ENCODE results near the gene SRMS.
"Not testable (repeated sequence)": the region's sequence is repeated elsewhere in the genome, so short reads cannot be mapped to it uniquely, and the experiment has no call there.

SRMS gene

DNA sequence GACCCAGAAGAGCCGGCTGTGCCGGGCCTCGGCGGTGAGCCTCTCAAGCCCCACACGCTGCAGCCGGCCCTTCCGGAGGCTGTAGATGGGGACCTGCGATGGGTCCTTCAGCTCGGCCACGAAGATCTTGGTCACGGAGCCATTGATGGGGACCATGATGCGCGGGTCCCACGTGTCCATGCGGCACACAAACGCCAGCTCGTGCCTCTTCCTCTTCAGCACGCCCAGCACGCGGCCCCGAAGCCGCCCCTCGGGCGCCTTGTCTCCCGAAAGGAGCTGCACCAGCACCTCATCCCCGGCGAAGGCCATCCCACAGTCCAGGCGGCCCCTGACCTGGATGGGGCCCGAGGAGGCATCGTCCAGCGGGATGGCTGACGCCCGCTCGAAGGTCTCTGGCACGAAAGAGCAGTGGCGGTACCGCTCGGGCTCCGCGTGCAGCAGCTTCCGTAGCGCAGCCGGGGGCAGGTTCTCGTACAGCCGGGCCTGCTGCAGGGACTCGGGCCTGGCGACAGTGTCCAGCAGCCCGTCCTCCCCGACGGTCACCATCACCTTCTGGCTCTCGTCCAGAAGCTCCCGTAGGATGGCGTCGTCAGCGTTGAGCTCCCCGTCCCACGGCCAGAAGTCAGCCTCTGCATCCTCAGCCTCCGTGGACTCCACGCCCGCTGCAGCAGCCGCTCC is 17.6 kb upstream of the SRMS start:
- no peak for DNase-seq

GRCh38 chr20:63564036-63564810 is 16.7 kb upstream of the SRMS start:
- no peak for DNase-seq

DNA sequence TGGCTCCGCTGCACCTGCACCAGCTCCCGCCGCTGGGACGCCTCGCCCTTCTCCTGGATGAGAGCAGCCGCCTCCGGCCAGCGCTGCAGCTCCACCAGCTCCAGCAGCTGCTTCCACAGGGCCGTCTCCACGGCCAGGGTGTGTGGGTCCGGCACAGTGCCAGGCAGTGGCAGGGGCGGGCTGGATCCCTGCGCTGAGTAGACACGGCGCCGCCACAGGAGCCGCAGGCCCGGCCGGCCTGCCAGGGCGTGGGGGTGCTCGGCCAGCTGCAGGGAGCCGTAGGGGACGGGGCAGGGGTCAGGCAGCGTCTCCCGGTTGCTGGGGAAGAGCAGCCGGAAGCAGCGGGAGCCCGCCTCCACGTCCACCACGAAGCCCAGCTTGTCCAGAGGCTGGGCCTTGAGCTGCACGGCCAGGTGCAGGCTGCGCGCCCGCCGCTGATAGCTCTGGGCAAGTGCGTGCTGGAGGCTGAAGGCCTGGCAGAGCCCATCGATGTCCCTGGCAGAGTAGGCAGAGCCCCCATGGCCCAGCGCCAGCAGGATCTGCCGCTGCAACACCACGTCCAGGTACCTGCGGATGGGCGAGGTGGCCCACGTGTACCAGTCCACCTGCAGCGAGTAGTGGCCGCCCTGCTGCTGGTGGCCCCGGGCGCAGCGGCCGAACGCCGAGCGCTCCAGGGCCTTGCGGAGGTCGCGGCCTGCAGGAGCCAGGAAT is 15.8 kb upstream of the SRMS start:
- DNase-seq: no peak

- peak; percentile 45 to 58 for DNase-seq
These were observed 15.1 kb upstream of the SRMS start for GRCh38 chr20:63562461-63563224.

DNA sequence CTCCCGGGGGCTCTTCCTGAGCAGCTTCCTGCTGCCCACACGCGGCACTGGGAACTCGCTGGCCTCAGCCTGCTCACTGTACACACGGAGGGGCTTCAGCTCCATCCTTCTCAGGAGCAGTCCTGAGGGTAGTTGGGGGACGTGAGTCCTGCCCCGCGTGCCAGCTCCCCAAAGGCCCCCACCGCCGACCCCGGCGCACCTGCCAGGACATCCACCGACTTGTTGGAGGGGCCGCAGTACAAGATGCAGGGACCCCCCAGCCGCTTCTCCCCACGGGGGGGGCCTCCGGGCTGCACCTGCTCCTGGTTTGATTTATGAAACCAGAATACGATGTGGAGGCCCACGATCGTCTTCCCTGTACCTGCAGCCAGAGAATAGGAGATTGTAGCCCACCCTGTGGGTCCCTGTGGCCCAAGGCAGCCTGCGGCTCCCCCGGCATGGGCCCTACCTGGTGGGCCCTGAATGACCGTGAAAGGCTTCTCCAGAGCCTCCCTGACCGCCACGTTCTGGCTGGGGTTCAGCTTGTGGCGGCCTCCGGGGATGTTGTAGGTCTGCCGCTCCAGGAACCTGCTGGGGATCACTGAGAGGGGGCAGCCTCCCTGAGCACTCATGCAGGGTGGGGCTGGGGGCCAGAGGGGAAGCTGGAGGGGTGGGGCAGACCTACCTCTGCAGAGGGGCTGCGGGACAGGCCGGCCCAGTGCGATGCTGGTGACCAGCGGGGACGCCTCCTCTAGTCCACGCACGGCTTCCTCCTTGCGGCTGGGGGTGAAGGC is 14.3 kb upstream of the SRMS start:
- no peak for DNase-seq

- no peak for DNase-seq
These were observed 13.5 kb upstream of the SRMS start for GRCh38 chr20:63560856-63561609.

GRCh38 chr20:63560333-63560805 is 12.8 kb upstream of the SRMS start:
- no peak for DNase-seq

DNA sequence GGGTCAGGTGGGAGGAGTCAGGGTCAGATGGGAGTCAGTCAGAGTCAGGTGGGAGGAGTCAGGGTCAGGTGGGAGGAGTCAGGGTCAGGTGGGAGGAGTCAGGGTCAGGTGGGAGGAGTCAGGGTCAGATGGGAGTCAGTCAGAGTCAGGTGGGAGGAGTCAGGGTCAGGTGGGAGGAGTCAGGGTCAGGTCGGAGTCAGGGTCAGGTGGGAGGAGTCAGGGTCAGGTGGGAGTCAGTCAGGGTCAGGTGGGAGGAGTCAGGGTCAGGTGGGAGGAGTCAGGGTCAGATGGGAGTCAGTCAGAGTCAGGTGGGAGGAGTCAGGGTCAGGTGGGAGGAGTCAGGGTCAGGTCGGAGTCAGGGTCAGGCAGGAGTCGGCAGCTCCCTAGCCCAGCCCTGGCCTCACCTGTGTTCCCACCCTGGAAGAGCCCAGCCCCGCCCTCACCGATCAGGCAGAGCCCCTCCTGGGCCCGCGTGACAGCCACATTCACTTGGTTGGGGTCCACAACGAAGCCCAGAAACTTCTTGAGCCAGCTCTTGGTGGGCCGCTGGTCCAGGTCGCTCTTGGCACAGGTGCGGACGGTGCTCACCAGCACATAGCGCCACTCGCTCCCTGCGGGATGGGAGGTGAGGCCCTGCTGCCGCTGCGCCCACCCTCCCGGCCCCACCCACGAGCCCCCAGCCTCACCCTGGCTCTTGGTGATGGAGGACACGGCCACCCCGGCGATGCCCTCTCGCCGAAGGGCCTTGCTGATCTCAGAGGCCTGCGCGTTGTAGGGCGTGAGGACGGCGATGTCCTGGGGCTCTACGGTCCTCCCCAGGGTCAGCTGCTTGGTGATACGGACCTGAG is 12.2 kb upstream of the SRMS start:
- not testable (repeated sequence) for DNase-seq

DNA sequence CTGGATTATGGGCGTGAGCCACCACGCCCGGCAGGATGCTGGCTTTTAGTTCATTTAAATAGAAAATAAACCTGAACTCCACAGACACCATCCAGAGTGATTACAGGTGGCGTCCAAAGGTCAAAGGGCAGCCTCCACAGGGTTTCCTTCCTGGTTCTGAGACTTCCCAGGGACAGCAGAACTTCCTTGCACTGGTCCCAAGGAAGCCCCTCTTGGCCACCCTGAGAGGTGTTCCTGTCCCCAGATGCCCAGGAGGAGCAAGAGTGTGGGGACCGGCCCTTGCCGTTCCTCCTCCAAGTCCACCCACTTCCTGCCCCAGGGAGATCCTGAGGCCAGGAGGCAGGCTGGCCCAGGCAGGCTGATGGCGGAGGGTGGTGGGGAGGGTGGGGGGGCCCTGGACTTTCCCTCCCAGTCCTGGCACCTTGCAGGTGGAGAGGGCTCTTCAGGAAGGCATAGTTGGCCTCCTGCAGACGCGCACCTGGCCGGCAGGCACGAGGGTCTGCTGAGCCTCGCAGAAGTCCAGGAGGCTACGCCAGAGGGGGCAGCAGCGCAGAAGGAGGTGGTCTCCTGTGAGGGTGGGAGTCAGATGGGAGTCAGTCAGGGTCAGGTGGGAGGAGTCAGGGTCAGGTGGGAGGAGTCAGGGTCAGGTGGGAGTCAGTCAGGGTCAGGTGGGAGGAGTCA is 11.4 kb upstream of the SRMS start:
- DNase-seq: no peak

- DNase-seq: no peak
These were observed 9.9 kb upstream of the SRMS start for GRCh38 chr20:63557481-63557891.

DNA sequence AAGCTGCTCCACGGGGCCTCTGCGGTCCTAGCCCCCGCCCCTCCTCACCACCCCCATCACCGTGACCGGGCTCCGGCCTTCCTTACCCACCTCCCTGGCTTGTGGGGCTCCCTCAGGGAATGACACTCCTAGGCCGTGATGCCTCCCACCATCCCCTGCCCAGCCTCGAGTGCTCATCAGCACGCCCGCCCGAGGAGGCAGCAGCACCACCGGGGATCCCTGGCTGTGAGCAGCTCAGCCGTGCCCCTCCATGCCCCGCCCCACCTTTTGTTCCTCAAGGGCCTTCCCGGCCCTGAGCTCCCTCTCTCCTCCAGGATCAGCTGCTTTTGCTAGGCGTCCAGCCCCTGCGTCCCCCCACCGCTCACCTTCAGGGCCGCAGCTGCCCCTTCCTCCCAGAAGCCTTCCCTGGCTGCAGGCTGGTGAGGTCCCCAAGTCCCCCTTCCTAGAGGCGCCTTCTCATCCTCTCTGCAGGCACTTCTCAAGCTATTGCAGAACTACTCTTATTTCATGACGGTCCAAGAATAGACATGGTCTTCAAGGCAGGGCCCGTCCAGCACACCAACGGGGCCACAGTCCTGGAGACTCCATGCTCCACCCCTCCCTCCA is 9.4 kb upstream of the SRMS start:
- DNase-seq: no peak

- DNase-seq: no peak
These were observed 8.3 kb upstream of the SRMS start for GRCh38 chr20:63555661-63556381.

- DNase-seq: no peak
These were observed 7.1 kb upstream of the SRMS start for GRCh38 chr20:63554361-63555278.

- DNase-seq: no peak
These were observed 6.4 kb upstream of the SRMS start, which contains the start of gene FNDC11 for GRCh38 chr20:63553933-63554290. FNDC11 (plus strand) TSS chr20:63554159; CDS start chr20:63555664, 1,505 bp downstream.

DNA sequence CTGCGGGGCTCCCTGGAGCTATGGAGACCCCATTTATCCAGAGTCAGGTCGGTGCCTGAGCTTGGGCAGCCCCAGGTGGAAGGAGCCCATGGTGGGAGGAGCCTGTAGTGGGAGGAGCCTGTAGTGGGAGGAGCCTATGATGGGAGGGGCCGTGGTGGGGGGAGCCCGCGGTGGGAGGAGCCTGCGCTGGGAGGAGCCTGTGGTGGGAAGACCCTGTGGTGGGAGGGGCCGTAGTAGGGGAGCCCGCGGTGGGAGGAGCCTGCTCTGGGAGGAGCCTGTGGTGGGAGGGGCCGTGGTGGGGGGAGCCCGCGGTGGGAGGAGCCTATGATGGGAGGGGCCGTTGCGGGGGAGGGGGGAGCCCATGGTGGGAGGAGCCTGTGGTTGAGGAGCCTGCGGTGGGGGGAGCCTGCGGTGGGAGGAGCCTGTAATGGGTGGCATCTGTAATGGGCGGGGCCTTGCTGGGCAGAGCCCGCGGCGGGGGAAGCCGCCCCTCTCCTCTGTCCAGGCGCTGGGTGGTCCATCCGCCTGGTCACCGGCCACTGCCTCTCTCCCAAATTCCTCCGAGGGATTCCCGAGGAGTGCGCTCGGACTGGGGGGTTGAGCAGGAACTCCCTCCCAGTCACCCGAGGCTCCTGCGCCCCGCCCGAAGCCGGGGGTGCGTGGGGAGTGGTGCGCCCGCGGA is 5.8 kb upstream of the SRMS start:
- peak; percentile 55 to 75 for DNase-seq

GRCh38 chr20:63552481-63553249 is 5.1 kb upstream of the SRMS start:
- DNase-seq: no peak

All from NCI-H187 (cell line).